Keratinocyte (primary cell): Measurements from ENCODE around the gene ZNF689. TPM values are rescaled to one million over a fixed set of nuclear protein-coding genes. Genes with fewer than 3 reads are reported as not detected.

Experiments used
- DNase-seq: peaks from one replicate; pipeline ENCODE4 v3.0.0-alpha.2; 2011; ENCODE audit warnings: low read depth, missing footprints, low spot score
- FAIRE-seq: peaks from 2 replicates; lab custom pipeline; 2011; peaks lifted over from hg19 to GRCh38; lab: Jason Lieb, UNC
- H2AFZ ChIP-seq: 2 replicates; pipeline ENCODE4 v1.6.0; 2012; ENCODE audit warnings: low read length, control low read depth, inconsistent platforms; ENCODE audit not compliant: control insufficient read depth
- H3K27ac ChIP-seq: 2 replicates; pipeline ENCODE4 v1.5.1; 2011; ENCODE audit warnings: low read length; ENCODE audit not compliant: control insufficient read depth, insufficient read depth
- H3K27me3 ChIP-seq: 3 replicates; pipeline ENCODE4 v1.6.0; 2011; ENCODE audit warnings: low read length; ENCODE audit not compliant: control insufficient read depth, insufficient read depth; ENCODE audit errors: extremely low read depth
- H3K36me3 ChIP-seq, 2 experiments: 2 replicates in 1 of 2; 3 replicates in 1 of 2; pipeline ENCODE4 v1.5.1; 2011; ENCODE audit warnings: low read length in 2 of 2, mild to moderate bottlenecking in 1 of 2; ENCODE audit not compliant: control insufficient read depth in 2 of 2, insufficient read depth in 2 of 2; ENCODE audit errors: extremely low read depth in 1 of 2
- H3K4me1 ChIP-seq: 3 replicates; pipeline ENCODE4 v1.5.1; 2011; ENCODE audit warnings: low read length; ENCODE audit not compliant: control insufficient read depth, insufficient read depth; ENCODE audit errors: extremely low read depth
- H3K4me2 ChIP-seq: 3 replicates; pipeline ENCODE4 v1.6.0; 2011; ENCODE audit warnings: low read depth, low read length; ENCODE audit not compliant: control insufficient read depth, insufficient read depth; ENCODE audit errors: extremely low read depth
- H3K4me3 ChIP-seq, 3 experiments: fragments of 200-600 bp in 1 of 3; sonication (generic) in 1 of 3; 2 replicates in 2 of 3; 3 replicates in 1 of 3; pipeline ENCODE4 v1.5.1; 2011 to 2016; ENCODE audit warnings: low read length in 3 of 3, mild to moderate bottlenecking in 3 of 3, control low read depth in 2 of 3, inconsistent platforms in 1 of 3, low read depth in 1 of 3, mixed read lengths in 1 of 3, mixed run types in 1 of 3, moderate library complexity in 1 of 3; ENCODE audit not compliant: control insufficient read depth in 2 of 3, insufficient read depth in 2 of 3; ENCODE audit errors: extremely low read depth in 1 of 3
- H3K79me2 ChIP-seq: 2 replicates; pipeline ENCODE4 v1.6.0; 2012; ENCODE audit warnings: low read length; ENCODE audit not compliant: control insufficient read depth, insufficient read depth
- H3K9ac ChIP-seq: 3 replicates; pipeline ENCODE4 v1.6.0; 2011; ENCODE audit warnings: low read length; ENCODE audit not compliant: control insufficient read depth, insufficient read depth; ENCODE audit errors: extremely low read depth
- H3K9me1 ChIP-seq: 3 replicates; pipeline ENCODE4 v1.6.0; 2011; ENCODE audit warnings: low read length; ENCODE audit not compliant: control insufficient read depth, insufficient read depth; ENCODE audit errors: extremely low read depth
- H3K9me3 ChIP-seq: 2 replicates; pipeline ENCODE4 v1.5.1; 2012; ENCODE audit warnings: low read depth, low read length; ENCODE audit not compliant: control insufficient read depth
- H4K20me1 ChIP-seq: 3 replicates; pipeline ENCODE4 v1.6.0; 2011; ENCODE audit warnings: low read length; ENCODE audit not compliant: control insufficient read depth, insufficient read depth; ENCODE audit errors: extremely low read depth
- CTCF ChIP-seq, 3 experiments: IDR thresholded peaks in 1 of 3; conservative IDR thresholded peaks in 1 of 3; optimal IDR thresholded peaks in 1 of 3; 2 replicates in 2 of 3; 3 replicates in 1 of 3; pipeline versions ENCODE3 to v1.5.1; 2011; ENCODE audit warnings: low read length in 3 of 3, mild to moderate bottlenecking in 3 of 3, moderate library complexity in 2 of 3, control low read depth in 1 of 3, inconsistent platforms in 1 of 3; ENCODE audit not compliant: insufficient read depth in 2 of 3; ENCODE audit errors: extremely low read depth in 1 of 3
- EZH2 ChIP-seq: IDR thresholded peaks from one replicate; pipeline ENCODE4 v1.6.1; 2012; ENCODE audit warnings: inconsistent platforms, mild to moderate bottlenecking, low read length, moderate library complexity
- dilution Hi-C: fragments of 300-500 bp; cut with MboI; formaldehyde crosslinking; loops from one replicate; pipeline ENCODE4 v1.7.0; 2020; ENCODE audit warnings: low sequenced_read_pairs; ENCODE audit not compliant: extremely low pct_ligation_motif_present
- polyA plus RNA-seq, 5 experiments: library from polyadenylated mRNA; depleted of rRNA in 3 of 5; stranded (reverse) in 3 of 5; stranded (forward) in 1 of 5; unstranded in 1 of 5; fragments of >200 nt; gene quantifications; 1 replicate in 1 of 5; 2 replicates in 3 of 5; 3 replicates in 1 of 5; pipeline versions ENCODE4 v1.2.1 to v1.2.3, GENCODE V29; 2011 to 2012; ENCODE audit warnings: missing spikeins in 2 of 5, low read depth in 1 of 5, low replicate concordance in 1 of 5

Gene ZNF689
- polyA plus RNA-seq, 1 donor (not counting 4 experiments of a cell fraction or from before 2014, with no cell fraction given) = 3.3 TPM

GRCh38 chr16:30619638-30620037, 9.4 kb upstream of the ZNF689 start:
- Histone ChIP-seq H3K4me3 (no peak overlapping the region), H3K36me3 (no peaks in the 10 kb centered on the region), H3K27ac (no peak overlapping the region), H3K27me3 (no peaks in the 10 kb centered on the region), H2AFZ (no peak overlapping the region), H3K4me2 (no peak overlapping the region), H3K9ac (no peak overlapping the region), H3K9me1 (no peaks in the 10 kb centered on the region), H3K79me2 (no peaks in the 10 kb centered on the region), H3K4me1 (peaks cover 11% of the 10 kb centered on the region), H3K9me3 (peaks cover 10% of the 10 kb centered on the region), H4K20me1 (no peaks in the 10 kb centered on the region)
- TF ChIP-seq CTCF (optimal IDR thresholded peaks at IDR 0.05 in 1 of 3, IDR thresholded peaks at IDR 0.05 in 1 of 3, conservative IDR thresholded peaks at IDR 0.05 in 1 of 3; ENCODE audit: extremely low read depth in 1 of 3, insufficient read depth in 2 of 3, low read length in 3 of 3) (no peak), EZH2 (no peak)
- DNase-seq (no peak), FAIRE-seq (no peak)
- dilution Hi-C loops = no loop called here

GRCh38 chr16:30619202-30619601, 9.0 kb upstream of the ZNF689 start:
- dilution Hi-C loops = no loop called here
- Histone ChIP-seq H3K4me3 (no peak overlapping the region), H3K27me3 (no peaks in the 10 kb centered on the region), H3K36me3 (no peaks in the 10 kb centered on the region), H3K9ac (no peak overlapping the region), H3K9me1 (no peaks in the 10 kb centered on the region), H3K79me2 (no peaks in the 10 kb centered on the region), H3K4me2 (no peak overlapping the region), H2AFZ (no peak overlapping the region), H3K9me3 (peaks cover 10% of the 10 kb centered on the region), H3K4me1 (peaks cover 9% of the 10 kb centered on the region), H4K20me1 (no peaks in the 10 kb centered on the region), H3K27ac (no peak overlapping the region)
- TF ChIP-seq CTCF (optimal IDR thresholded peaks at IDR 0.05 in 1 of 3, IDR thresholded peaks at IDR 0.05 in 1 of 3, conservative IDR thresholded peaks at IDR 0.05 in 1 of 3; ENCODE audit: extremely low read depth in 1 of 3, insufficient read depth in 2 of 3, low read length in 3 of 3) (no peak), EZH2 (no peak)
- DNase-seq (no peak), FAIRE-seq (no peak)
